K562 (cell line): ENCODE results near the gene KRT85. TPM values are rescaled to one million over a fixed set of nuclear protein-coding genes. Genes with fewer than 3 reads are reported as not detected.

Experiments
- ATAC-seq: fragments of 200-7000 bp; cut with Tn5 transposase; 3 replicates; pipeline ENCODE4 v1.9.1; 2020; ENCODE audit warnings: moderate library complexity
- BruUV-seq: library from RNA; stranded (reverse); fragments of 400-500 nt; replicated peaks from 2 replicates; lab custom pipeline; 2021; lab: Mats Ljungman, UMichigan
- CTCF ChIA-PET: fragments of 300-600 bp; formaldehyde crosslinking; extraction: SDS; loops from one replicate; lab custom pipeline; 2021; ENCODE audit warnings: low intra/inter-chr PET ratio; lab: Yijun Ruan, JAX
- POLR2A ChIA-PET: fragments of 300-600, 350-650 bp; sonication (Branson Sonifier 250); formaldehyde crosslinking; extraction: SDS; loops from one replicate; lab custom pipeline; 2021; ENCODE audit warnings: antibody characterized with exemption, inconsistent platforms; lab: Yijun Ruan, JAX
- DNase-seq, 4 experiments: peaks; one replicate each; pipeline versions ENCODE4 v3.0.0 to v3.0.0-alpha.2; 2011 to 2018; ENCODE audit warnings: low spot score in 3 of 4, mixed read lengths in 3 of 4; ENCODE audit errors: extremely low read depth in 1 of 4
- FAIRE-seq: peaks from 2 replicates; lab custom pipeline; 2011; peaks lifted over from hg19 to GRCh38; lab: Jason Lieb, UNC
- H2AFZ ChIP-seq: 2 replicates; pipeline ENCODE4 v1.6.0; 2011; ENCODE audit warnings: low read depth, low read length, control low read depth, inconsistent platforms
- H3K27ac ChIP-seq: fragments of 200-600 bp; 3 replicates; pipeline ENCODE4 v1.8.0; 2011; ENCODE audit warnings: low read depth, mild to moderate bottlenecking, control low read depth, inconsistent platforms, low read length, moderate library complexity, mixed read lengths; ENCODE audit errors: extremely low read depth
- H3K27me3 ChIP-seq, 2 experiments: fragments of 300-600 bp in 1 of 2; 2 replicates in 1 of 2; 3 replicates in 1 of 2; pipeline versions ENCODE4 v1.6.0 to v1.8.0; 2011; ENCODE audit warnings: inconsistent platforms in 2 of 2, low read length in 2 of 2, mild to moderate bottlenecking in 1 of 2, mixed read lengths in 1 of 2, moderate library complexity in 1 of 2; ENCODE audit not compliant: control insufficient read depth in 2 of 2, insufficient read depth in 2 of 2
- H3K36me3 ChIP-seq: fragments of 300-600 bp; 3 replicates; pipeline ENCODE4 v1.8.0; 2011; ENCODE audit warnings: mild to moderate bottlenecking, low read length, inconsistent platforms; ENCODE audit not compliant: control insufficient read depth, insufficient read depth
- H3K4me1 ChIP-seq, 2 experiments: fragments of 200-600 bp in 1 of 2; replicated peaks in 1 of 2; 2 replicates in 1 of 2; 3 replicates in 1 of 2; pipeline versions ENCODE4 v1.5.1 to v1.8.0; 2011; ENCODE audit warnings: inconsistent platforms in 2 of 2, low read length in 2 of 2, mild to moderate bottlenecking in 1 of 2, mixed read lengths in 1 of 2, moderate library complexity in 1 of 2; ENCODE audit not compliant: control insufficient read depth in 2 of 2, insufficient read depth in 2 of 2
- H3K4me2 ChIP-seq: 2 replicates; pipeline ENCODE4 v1.6.1; 2011; ENCODE audit warnings: low read length, control low read depth, inconsistent platforms, mixed read lengths; ENCODE audit not compliant: insufficient read depth
- H3K4me3 ChIP-seq: fragments of 200-600 bp; sonication (generic), shearing (Covaris generic); 2 replicates; pipeline ENCODE4 v1.5.1; 2016; ENCODE audit warnings: control low read depth, inconsistent platforms
- H3K79me2 ChIP-seq: fragments of 200-600 bp; 3 replicates; pipeline ENCODE4 v1.8.0; 2011; ENCODE audit warnings: low read length, inconsistent platforms; ENCODE audit not compliant: control insufficient read depth, insufficient read depth
- H3K9ac ChIP-seq, 2 experiments: 2 replicates each; pipeline versions ENCODE4 v1.6.0 to v1.6.1; 2011; ENCODE audit warnings: low read depth in 2 of 2, low read length in 2 of 2, control low read depth in 1 of 2, inconsistent platforms in 1 of 2, mild to moderate bottlenecking in 1 of 2, mixed read lengths in 1 of 2; ENCODE audit not compliant: insufficient read depth in 1 of 2
- H3K9me1 ChIP-seq: one replicate; pipeline ENCODE4 v1.6.0; 2011; ENCODE audit warnings: inconsistent platforms, mild to moderate bottlenecking, low read length, moderate library complexity; ENCODE audit not compliant: control insufficient read depth, insufficient read depth
- H3K9me3 ChIP-seq: replicated peaks from 2 replicates; pipeline ENCODE4 v1.5.1; 2011; ENCODE audit warnings: low read depth, low read length, inconsistent platforms; ENCODE audit not compliant: control insufficient read depth, insufficient read depth
- H4K20me1 ChIP-seq: replicated peaks from 2 replicates; pipeline ENCODE4 v1.6.1; 2011; ENCODE audit warnings: low read length, inconsistent platforms, mixed read lengths; ENCODE audit not compliant: control insufficient read depth, insufficient read depth
- ADNP ChIP-seq: fragments of 200-800 bp; sonication (Bioruptor generic); IDR thresholded peaks from 2 replicates; pipeline ENCODE4 v1.6.1; 2016; ENCODE audit warnings: missing genetic modification characterization, missing compliant biosample characterization
- DPF2 ChIP-seq: fragments of 450-650 bp; IDR thresholded peaks from 2 replicates; pipeline ENCODE4 v1.6.1; 2016
- HNRNPK ChIP-seq: fragments of 200-400 bp; formaldehyde crosslinking; IDR thresholded peaks from one replicate; pipeline ENCODE4 v1.6.1; 2018; ENCODE audit warnings: mild to moderate bottlenecking, low read depth, low read length; ENCODE audit not compliant: poor library complexity, severe bottlenecking
- KLF1 ChIP-seq: fragments of 450-650 bp; IDR thresholded peaks from 2 replicates; pipeline ENCODE4 v1.6.1; 2016; ENCODE audit warnings: missing genetic modification characterization, missing compliant biosample characterization
- SRF ChIP-seq, 2 experiments: fragments of 250-450, 450-650 bp in 1 of 2; sonication (Bioruptor Pico) in 1 of 2; sonication (generic) in 1 of 2; formaldehyde crosslinking; IDR thresholded peaks; 2 replicates each; pipeline versions ENCODE4 v1.5.0 to v1.5.1; 2020 to 2022; ENCODE audit warnings: mild to moderate bottlenecking in 1 of 2, missing genetic modification reagents in 1 of 2
- TEAD4 ChIP-seq, 2 experiments: sonication (generic) in 1 of 2; formaldehyde crosslinking in 1 of 2; IDR thresholded peaks; 2 replicates each; pipeline versions ENCODE4 v1.6.1 to v1.8.0; 2012 to 2022; ENCODE audit warnings: borderline replicate concordance in 1 of 2, inconsistent platforms in 1 of 2, low read length in 1 of 2, mild to moderate bottlenecking in 1 of 2, missing genetic modification reagents in 1 of 2
- ZNF445 ChIP-seq: fragments of 250-450 bp; sonication (Bioruptor Pico); IDR thresholded peaks from 2 replicates; pipeline ENCODE4 v1.4.0; 2020; ENCODE audit warnings: low read depth, mild to moderate bottlenecking, moderate library complexity
- ZNF699 ChIP-seq: fragments of 250-450 bp; sonication (Bioruptor Pico); IDR thresholded peaks from 2 replicates; pipeline ENCODE4 v1.8.0; 2021; ENCODE audit warnings: mild to moderate bottlenecking, moderate library complexity; ENCODE audit not compliant: insufficient replicate concordance
- WGBS: fragments of 100-300 bp; shearing (Covaris generic); methylation state at CpG from one replicate; pipeline ENCODE4 v1.1.6; 2016; ENCODE audit warnings: low coverage, mixed read lengths; ENCODE audit not compliant: insufficient coverage; ENCODE audit errors: missing lambda C conversion rate; 5-methylcytosine and 5-hydroxymethylcytosine counted together
- in situ Hi-C: fragments of 300-500 bp; cut with MboI; formaldehyde crosslinking; loops from 4 replicates; pipeline ENCODE4 v1.15.0; 2018; ENCODE audit warnings: inconsistent platforms, mixed read lengths
- intact Hi-C: fragments of 100-400 bp; cut with micrococcal nuclease; formaldehyde crosslinking; loops from 2 replicates; pipeline ENCODE4 v1.14.2; 2022
- polyA plus RNA-seq, 8 experiments: library from polyadenylated mRNA; depleted of rRNA in 4 of 8; stranded (reverse) in 5 of 8; unstranded in 3 of 8; fragments of >200 nt; fragmentation: Nextera tagmentation in 2 of 8; fragmentation: Illumina TruSeq in 1 of 8; extraction: Ambion mirVana in 2 of 8; extraction: Trizol in 1 of 8; gene quantifications; 2 replicates each; pipeline versions ENCODE4 v1.2.1 to v1.2.3, GENCODE V29; 2011 to 2014; ENCODE audit warnings: inconsistent platforms in 1 of 8, missing spikeins in 1 of 8
- total RNA-seq, 7 experiments: library from RNA; depleted of rRNA in 6 of 7; stranded (reverse); fragments of >200 nt in 6 of 7; fragmentation: Illumina TruSeq in 2 of 7; extraction: Trizol in 2 of 7; gene quantifications; 2 replicates each; pipeline versions ENCODE4 v1.2.1 to v1.2.3, GENCODE V29; 2011 to 2021; ENCODE audit warnings: low replicate concordance in 1 of 7
- TF ChIP-seq, protein P1 (sequence below): sonication (generic); formaldehyde crosslinking; IDR thresholded peaks from 2 replicates; pipeline ENCODE4 v1.8.0; 2022; ENCODE audit warnings: missing genetic modification reagents, mild to moderate bottlenecking, borderline replicate concordance
- TF ChIP-seq, protein P2 (sequence below), 2 experiments: IDR thresholded peaks; 2 replicates each; pipeline ENCODE4 v1.6.1; 2012; ENCODE audit warnings: improper control_type of control experiment in 2 of 2, low read depth in 2 of 2, low read length in 2 of 2, borderline replicate concordance in 1 of 2
- TF ChIP-seq, protein P3 (sequence below): fragments of 250-450 bp; sonication (Bioruptor Pico); IDR thresholded peaks from 2 replicates; pipeline ENCODE4 v1.4.0; 2020; ENCODE audit warnings: borderline replicate concordance

Gene KRT85
- total and polyA plus RNA-seq, 9 of the 15 experiments (the other 6 are each of a cell fraction or from before 2014, with no cell fraction given), result not detected

DNA sequence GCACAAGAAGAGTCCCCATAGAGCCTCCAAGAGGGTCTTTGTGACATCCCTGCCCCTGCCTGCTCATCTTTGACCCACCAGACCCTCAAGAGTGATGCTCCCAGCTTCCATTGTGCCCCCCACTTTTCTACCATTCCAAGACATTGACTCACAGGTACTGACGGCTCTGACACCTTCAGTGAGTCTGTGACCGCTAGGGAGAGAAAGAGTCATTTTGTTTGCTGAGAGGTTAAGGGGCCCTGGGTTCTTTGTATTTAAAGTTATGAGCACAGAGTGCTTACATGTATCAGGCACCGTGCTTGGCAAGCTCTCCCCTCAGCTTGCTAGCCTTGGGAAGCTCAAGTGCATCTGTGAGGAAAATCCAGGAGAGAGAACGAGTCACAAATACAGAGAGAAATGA, 45.9 kb upstream of the KRT85 start (continued):
- TF ChIP-seq ADNP (tag), result no peak

DNA sequence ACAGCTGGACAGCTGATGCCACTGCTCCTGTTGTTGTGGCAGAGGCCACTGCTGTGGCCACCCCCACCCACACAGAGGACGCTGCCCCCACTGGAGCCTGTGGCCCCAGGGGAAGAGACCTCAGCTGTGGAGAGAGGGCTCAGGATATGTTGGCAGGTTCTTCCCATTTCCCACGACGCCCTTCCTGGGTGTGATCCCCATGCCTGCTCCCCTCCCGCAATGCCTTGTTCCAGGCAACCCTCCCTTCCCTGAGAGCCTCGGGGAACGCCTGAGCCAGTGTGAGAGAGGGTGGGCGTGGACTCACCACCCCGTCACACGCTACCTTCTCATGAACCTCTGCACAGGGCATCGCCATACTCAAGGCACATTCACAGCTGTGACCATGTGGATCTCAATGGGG, 44.5 kb upstream of the KRT85 start:
- H3K79me2 ChIP-seq, result no peaks in the 10 kb centered on the region
- TF ChIP-seq DPF2 (no peak), ZNF445 (CRISPR knock-in tag) (no peak), TEAD4 (IDR thresholded peaks at IDR 0.05; ENCODE audit: low read length) (no peak), TEAD4 (CRISPR knock-in tag; IDR thresholded peaks at IDR 0.05; ENCODE audit: borderline replicate concordance) (no peak), HNRNPK (no peak), ZNF699 (no peak), KLF1 (tag) (no peak), SRF (CRISPR knock-in tag; IDR thresholded peaks at IDR 0.05) (no peak)
- TF ChIP-seq, protein P1, sequence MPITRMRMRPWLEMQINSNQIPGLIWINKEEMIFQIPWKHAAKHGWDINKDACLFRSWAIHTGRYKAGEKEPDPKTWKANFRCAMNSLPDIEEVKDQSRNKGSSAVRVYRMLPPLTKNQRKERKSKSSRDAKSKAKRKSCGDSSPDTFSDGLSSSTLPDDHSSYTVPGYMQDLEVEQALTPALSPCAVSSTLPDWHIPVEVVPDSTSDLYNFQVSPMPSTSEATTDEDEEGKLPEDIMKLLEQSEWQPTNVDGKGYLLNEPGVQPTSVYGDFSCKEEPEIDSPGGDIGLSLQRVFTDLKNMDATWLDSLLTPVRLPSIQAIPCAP, result no peak
- TF ChIP-seq, protein P2, sequence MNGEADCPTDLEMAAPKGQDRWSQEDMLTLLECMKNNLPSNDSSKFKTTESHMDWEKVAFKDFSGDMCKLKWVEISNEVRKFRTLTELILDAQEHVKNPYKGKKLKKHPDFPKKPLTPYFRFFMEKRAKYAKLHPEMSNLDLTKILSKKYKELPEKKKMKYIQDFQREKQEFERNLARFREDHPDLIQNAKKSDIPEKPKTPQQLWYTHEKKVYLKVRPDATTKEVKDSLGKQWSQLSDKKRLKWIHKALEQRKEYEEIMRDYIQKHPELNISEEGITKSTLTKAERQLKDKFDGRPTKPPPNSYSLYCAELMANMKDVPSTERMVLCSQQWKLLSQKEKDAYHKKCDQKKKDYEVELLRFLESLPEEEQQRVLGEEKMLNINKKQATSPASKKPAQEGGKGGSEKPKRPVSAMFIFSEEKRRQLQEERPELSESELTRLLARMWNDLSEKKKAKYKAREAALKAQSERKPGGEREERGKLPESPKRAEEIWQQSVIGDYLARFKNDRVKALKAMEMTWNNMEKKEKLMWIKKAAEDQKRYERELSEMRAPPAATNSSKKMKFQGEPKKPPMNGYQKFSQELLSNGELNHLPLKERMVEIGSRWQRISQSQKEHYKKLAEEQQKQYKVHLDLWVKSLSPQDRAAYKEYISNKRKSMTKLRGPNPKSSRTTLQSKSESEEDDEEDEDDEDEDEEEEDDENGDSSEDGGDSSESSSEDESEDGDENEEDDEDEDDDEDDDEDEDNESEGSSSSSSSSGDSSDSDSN (IDR thresholded peaks at IDR 0.05; ENCODE audit: borderline replicate concordance in 1 of 2, low read depth in 2 of 2, low read length in 2 of 2), result no peak
- TF ChIP-seq, protein P3, sequence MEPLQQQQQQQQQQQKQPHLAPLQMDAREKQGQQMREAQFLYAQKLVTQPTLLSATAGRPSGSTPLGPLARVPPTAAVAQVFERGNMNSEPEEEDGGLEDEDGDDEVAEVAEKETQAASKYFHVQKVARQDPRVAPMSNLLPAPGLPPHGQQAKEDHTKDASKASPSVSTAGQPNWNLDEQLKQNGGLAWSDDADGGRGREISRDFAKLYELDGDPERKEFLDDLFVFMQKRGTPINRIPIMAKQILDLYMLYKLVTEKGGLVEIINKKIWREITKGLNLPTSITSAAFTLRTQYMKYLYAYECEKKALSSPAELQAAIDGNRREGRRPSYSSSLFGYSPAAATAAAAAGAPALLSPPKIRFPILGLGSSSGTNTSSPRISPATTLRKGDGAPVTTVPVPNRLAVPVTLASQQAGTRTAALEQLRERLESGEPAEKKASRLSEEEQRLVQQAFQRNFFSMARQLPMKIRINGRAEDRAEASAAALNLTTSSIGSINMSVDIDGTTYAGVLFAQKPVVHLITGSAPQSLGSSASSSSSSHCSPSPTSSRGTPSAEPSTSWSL, result no peak
- H3K9ac ChIP-seq, result no peak overlapping the region
- H3K9me1 ChIP-seq, result no peaks in the 10 kb centered on the region
- H3K4me1 ChIP-seq, result no peaks in the 10 kb centered on the region; a peak in 1 of 5 replicates
- FAIRE-seq (no peak), ATAC-seq (no peak), DNase-seq (no peak)
- H4K20me1 ChIP-seq, result peaks cover 4% of the 10 kb centered on the region; the same call in 1 of the 2 replicates
- 0% methylated on average over 10 of the region's 10 CpGs for WGBS
- peaks cover 0 to 36% of the 10 kb centered on the region in 2 experiments; a peak in 4 of 5 replicates for H3K27me3 ChIP-seq
- CTCF ChIA-PET, result no interaction called here
- H3K9me3 ChIP-seq, result no peaks in the 10 kb centered on the region
- intact Hi-C loops, result no loop called here
- H3K36me3 ChIP-seq, result no peaks in the 10 kb centered on the region
- in situ Hi-C loops, result no loop called here
- H3K4me3 ChIP-seq, result no peak overlapping the region
- BruUV-seq, result no TSS peak
- POLR2A ChIA-PET, result interaction anchor here (0.6 kb wide), 1 partner anchor 152 kb away, joined by 4 read pairs; no protein-coding TSS in a partner anchor
- no peak overlapping the region for H3K27ac ChIP-seq
- H2AFZ ChIP-seq, result no peak overlapping the region
- H3K4me2 ChIP-seq, result no peak overlapping the region
